H1 (cell line): ENCODE data around the gene PCNX3. TPM values are rescaled to one million over a fixed set of nuclear protein-coding genes. Genes with fewer than 3 reads are reported as not detected.

Source experiments
- CBX5 ChIP-seq: fragments of 300-800, 300-1000 bp; sonication (generic); IDR thresholded peaks from 2 replicates; pipeline ENCODE4 v1.7.1; 2016; ENCODE audit warnings: antibody characterized with exemption, low read length, low read depth
- CREB1 ChIP-seq: IDR thresholded peaks from 2 replicates; pipeline ENCODE4 v1.6.1; 2012; ENCODE audit warnings: inconsistent platforms
- CTBP2 ChIP-seq: IDR thresholded peaks from 2 replicates; pipeline ENCODE4 v1.7.0; 2011; ENCODE audit warnings: borderline replicate concordance, mild to moderate bottlenecking, moderate library complexity, mixed read lengths, low read length; ENCODE audit not compliant: insufficient read depth, insufficient read length
- EP300 ChIP-seq, 2 experiments: IDR thresholded peaks; 1 replicate in 1 of 2; 2 replicates in 1 of 2; pipeline ENCODE4 v1.6.1; 2011 to 2012; ENCODE audit warnings: low read depth in 2 of 2, low read length in 2 of 2, mild to moderate bottlenecking in 2 of 2, borderline replicate concordance in 1 of 2, inconsistent platforms in 1 of 2, moderate library complexity in 1 of 2
- FOSL1 ChIP-seq: IDR thresholded peaks from 2 replicates; pipeline ENCODE4 v1.6.1; 2011; ENCODE audit warnings: mild to moderate bottlenecking, low read depth, low read length, moderate library complexity; ENCODE audit not compliant: insufficient read depth
- SAP30 ChIP-seq: fragments of 300-600 bp; sonication (generic); IDR thresholded peaks from 2 replicates; pipeline ENCODE4 v1.7.1; 2012; ENCODE audit warnings: low read length, moderate library complexity, mild to moderate bottlenecking, inconsistent platforms; ENCODE audit not compliant: insufficient read depth, insufficient replicate concordance
- TAF1 ChIP-seq: IDR thresholded peaks from 2 replicates; pipeline ENCODE4 v1.6.1; 2011; ENCODE audit warnings: mild to moderate bottlenecking, low read depth, low read length
- polyA plus RNA-seq, 7 experiments: library from polyadenylated mRNA; depleted of rRNA in 3 of 7; stranded (reverse) in 5 of 7; unstranded in 2 of 7; fragments of >200 nt in 5 of 7; fragments of 200-250 nt in 2 of 7; gene quantifications; 1 replicate in 5 of 7; 2 replicates in 1 of 7; 4 replicates in 1 of 7; pipeline versions ENCODE4 v1.2.1 to v1.2.3, GENCODE V29; 2011 to 2013; ENCODE audit warnings: missing spikeins in 2 of 7, mixed read lengths in 2 of 7
- total RNA-seq: library from RNA; stranded (reverse); fragmentation: NEBNext Ultra II Directional; extraction: Animal tissue kit (Norgen Biotek cat#: 25700); gene quantifications from 2 replicates; pipeline ENCODE4 v1.2.1, GENCODE V29; 2021
- TF ChIP-seq, protein P1 (sequence below): fragments of 300-600 bp; sonication (generic); IDR thresholded peaks from 2 replicates; pipeline ENCODE4 v1.7.1; 2012; ENCODE audit warnings: low read length, moderate library complexity, mild to moderate bottlenecking, inconsistent platforms; ENCODE audit not compliant: insufficient replicate concordance
- TF ChIP-seq, protein P2 (sequence below): IDR thresholded peaks from 2 replicates; pipeline ENCODE4 v1.6.1; 2012; ENCODE audit warnings: inconsistent platforms

PCNX3 gene
- total and polyA plus RNA-seq, 2 of the 8 experiments (the other 6 are each of a cell fraction or from before 2014, with no cell fraction given) = 27.2 to 38.8 TPM

DNA sequence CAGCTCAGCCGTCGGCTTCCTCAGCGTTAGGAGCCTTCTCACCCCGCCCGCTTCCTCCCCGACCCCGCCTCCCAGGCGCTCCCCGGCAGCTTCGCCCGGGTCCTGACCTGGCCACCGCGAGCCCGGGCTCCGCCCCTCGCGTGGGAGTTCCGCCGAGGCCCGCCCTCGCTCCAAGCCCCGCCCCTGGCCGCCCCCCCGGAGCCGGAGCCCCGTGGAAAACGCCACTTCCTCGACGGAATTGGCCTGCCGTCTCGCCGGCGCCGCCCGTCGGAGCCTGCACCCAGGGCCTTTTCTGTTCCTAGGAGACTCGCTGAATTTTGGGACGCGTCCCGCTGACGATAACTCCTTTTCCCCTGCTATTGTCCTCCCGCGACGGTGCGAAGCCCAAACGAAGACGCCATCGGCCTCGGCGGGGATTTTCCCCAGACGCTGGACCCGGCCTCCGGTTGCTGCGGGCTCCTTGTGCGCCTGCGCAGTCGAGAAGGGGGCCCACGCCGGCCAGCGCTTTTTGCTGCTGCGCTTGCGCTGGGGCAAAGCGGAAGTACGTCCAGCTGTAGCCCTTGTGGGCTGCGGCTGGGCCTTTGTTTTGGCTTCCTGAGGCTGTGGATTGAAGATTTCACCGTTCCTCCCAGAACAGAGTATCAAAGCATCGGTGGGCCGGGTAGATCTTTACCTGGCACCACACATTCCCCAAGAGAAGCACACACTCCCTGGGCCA is 37.1 kb downstream of the PCNX3 start (continued):
- TF ChIP-seq, protein P1, sequence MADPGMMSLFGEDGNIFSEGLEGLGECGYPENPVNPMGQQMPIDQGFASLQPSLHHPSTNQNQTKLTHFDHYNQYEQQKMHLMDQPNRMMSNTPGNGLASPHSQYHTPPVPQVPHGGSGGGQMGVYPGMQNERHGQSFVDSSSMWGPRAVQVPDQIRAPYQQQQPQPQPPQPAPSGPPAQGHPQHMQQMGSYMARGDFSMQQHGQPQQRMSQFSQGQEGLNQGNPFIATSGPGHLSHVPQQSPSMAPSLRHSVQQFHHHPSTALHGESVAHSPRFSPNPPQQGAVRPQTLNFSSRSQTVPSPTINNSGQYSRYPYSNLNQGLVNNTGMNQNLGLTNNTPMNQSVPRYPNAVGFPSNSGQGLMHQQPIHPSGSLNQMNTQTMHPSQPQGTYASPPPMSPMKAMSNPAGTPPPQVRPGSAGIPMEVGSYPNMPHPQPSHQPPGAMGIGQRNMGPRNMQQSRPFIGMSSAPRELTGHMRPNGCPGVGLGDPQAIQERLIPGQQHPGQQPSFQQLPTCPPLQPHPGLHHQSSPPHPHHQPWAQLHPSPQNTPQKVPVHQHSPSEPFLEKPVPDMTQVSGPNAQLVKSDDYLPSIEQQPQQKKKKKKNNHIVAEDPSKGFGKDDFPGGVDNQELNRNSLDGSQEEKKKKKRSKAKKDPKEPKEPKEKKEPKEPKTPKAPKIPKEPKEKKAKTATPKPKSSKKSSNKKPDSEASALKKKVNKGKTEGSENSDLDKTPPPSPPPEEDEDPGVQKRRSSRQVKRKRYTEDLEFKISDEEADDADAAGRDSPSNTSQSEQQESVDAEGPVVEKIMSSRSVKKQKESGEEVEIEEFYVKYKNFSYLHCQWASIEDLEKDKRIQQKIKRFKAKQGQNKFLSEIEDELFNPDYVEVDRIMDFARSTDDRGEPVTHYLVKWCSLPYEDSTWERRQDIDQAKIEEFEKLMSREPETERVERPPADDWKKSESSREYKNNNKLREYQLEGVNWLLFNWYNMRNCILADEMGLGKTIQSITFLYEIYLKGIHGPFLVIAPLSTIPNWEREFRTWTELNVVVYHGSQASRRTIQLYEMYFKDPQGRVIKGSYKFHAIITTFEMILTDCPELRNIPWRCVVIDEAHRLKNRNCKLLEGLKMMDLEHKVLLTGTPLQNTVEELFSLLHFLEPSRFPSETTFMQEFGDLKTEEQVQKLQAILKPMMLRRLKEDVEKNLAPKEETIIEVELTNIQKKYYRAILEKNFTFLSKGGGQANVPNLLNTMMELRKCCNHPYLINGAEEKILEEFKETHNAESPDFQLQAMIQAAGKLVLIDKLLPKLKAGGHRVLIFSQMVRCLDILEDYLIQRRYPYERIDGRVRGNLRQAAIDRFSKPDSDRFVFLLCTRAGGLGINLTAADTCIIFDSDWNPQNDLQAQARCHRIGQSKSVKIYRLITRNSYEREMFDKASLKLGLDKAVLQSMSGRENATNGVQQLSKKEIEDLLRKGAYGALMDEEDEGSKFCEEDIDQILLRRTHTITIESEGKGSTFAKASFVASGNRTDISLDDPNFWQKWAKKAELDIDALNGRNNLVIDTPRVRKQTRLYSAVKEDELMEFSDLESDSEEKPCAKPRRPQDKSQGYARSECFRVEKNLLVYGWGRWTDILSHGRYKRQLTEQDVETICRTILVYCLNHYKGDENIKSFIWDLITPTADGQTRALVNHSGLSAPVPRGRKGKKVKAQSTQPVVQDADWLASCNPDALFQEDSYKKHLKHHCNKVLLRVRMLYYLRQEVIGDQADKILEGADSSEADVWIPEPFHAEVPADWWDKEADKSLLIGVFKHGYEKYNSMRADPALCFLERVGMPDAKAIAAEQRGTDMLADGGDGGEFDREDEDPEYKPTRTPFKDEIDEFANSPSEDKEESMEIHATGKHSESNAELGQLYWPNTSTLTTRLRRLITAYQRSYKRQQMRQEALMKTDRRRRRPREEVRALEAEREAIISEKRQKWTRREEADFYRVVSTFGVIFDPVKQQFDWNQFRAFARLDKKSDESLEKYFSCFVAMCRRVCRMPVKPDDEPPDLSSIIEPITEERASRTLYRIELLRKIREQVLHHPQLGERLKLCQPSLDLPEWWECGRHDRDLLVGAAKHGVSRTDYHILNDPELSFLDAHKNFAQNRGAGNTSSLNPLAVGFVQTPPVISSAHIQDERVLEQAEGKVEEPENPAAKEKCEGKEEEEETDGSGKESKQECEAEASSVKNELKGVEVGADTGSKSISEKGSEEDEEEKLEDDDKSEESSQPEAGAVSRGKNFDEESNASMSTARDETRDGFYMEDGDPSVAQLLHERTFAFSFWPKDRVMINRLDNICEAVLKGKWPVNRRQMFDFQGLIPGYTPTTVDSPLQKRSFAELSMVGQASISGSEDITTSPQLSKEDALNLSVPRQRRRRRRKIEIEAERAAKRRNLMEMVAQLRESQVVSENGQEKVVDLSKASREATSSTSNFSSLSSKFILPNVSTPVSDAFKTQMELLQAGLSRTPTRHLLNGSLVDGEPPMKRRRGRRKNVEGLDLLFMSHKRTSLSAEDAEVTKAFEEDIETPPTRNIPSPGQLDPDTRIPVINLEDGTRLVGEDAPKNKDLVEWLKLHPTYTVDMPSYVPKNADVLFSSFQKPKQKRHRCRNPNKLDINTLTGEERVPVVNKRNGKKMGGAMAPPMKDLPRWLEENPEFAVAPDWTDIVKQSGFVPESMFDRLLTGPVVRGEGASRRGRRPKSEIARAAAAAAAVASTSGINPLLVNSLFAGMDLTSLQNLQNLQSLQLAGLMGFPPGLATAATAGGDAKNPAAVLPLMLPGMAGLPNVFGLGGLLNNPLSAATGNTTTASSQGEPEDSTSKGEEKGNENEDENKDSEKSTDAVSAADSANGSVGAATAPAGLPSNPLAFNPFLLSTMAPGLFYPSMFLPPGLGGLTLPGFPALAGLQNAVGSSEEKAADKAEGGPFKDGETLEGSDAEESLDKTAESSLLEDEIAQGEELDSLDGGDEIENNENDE = no peak
- TF ChIP-seq CREB1 = no peak
- TF ChIP-seq TAF1 = no peak; the same call in 1 of the 2 replicates
- TF ChIP-seq FOSL1 = no peak
- TF ChIP-seq CTBP2 = no peak
- no peak for TF ChIP-seq SAP30
- no peak for TF ChIP-seq EP300 (IDR thresholded peaks at IDR 0.05; ENCODE audit: borderline replicate concordance in 1 of 2, low read depth in 2 of 2, low read length in 2 of 2)
- no peak for TF ChIP-seq CBX5
- TF ChIP-seq, protein P2, sequence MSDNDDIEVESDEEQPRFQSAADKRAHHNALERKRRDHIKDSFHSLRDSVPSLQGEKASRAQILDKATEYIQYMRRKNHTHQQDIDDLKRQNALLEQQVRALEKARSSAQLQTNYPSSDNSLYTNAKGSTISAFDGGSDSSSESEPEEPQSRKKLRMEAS = no peak; the same call in 1 of the 2 replicates
